GM18873 (cell line): ENCODE data around the gene NPS.

ENCODE experiments used
- ATAC-seq: cut with Tn5 transposase; IDR thresholded peaks from one replicate; pipeline ENCODE4 v1.9.1; 2021; ENCODE audit warnings: mild to moderate bottlenecking, moderate library complexity, moderate number of reproducible peaks; ENCODE audit not compliant: unreplicated experiment, low FRiP score

NPS gene

GRCh38 chr10:127549009-127549408, at the start of gene NPS:
TSS of gene NPS (plus strand) at chr10:127549309. CDS start at chr10:127549369, 60 bp downstream.
- ATAC-seq: no peak

GRCh38 chr10:127500127-127500526, 49.0 kb upstream of the NPS start:
- ATAC-seq: no peak

GRCh38 chr10:127506094-127506493, 43.0 kb upstream of the NPS start:
- no peak for ATAC-seq

- ATAC-seq: no peak
These were observed 26.8 kb upstream of the NPS start for GRCh38 chr10:127522298-127522697.

- ATAC-seq: no peak
These were observed 25.6 kb upstream of the NPS start for GRCh38 chr10:127523476-127523875.

GRCh38 chr10:127524229-127524628, 24.9 kb upstream of the NPS start:
- ATAC-seq: no peak

- ATAC-seq: no peak
These were observed 24.0 kb upstream of the NPS start for GRCh38 chr10:127524908-127525665.

GRCh38 chr10:127525686-127526085, 23.4 kb upstream of the NPS start:
- no peak for ATAC-seq

GRCh38 chr10:127526161-127526560, 22.9 kb upstream of the NPS start:
- no peak for ATAC-seq

GRCh38 chr10:127527320-127527719, 21.8 kb upstream of the NPS start:
- ATAC-seq: no peak

- no peak for ATAC-seq
These were observed 21.2 kb upstream of the NPS start for GRCh38 chr10:127527891-127528290.

GRCh38 chr10:127532193-127532592, 16.9 kb upstream of the NPS start:
- no peak for ATAC-seq

- no peak for ATAC-seq
These were observed 16.4 kb upstream of the NPS start for GRCh38 chr10:127532659-127533058.

GRCh38 chr10:127534074-127534473, 15.0 kb upstream of the NPS start:
- no peak for ATAC-seq

GRCh38 chr10:127534496-127534895, 14.6 kb upstream of the NPS start:
- no peak for ATAC-seq

- ATAC-seq: no peak
These were observed 13.2 kb upstream of the NPS start for GRCh38 chr10:127535802-127536515.

- ATAC-seq: no peak
These were observed 11.9 kb upstream of the NPS start for GRCh38 chr10:127536972-127537760.

GRCh38 chr10:127537924-127538323, 11.2 kb upstream of the NPS start:
- no peak for ATAC-seq

- no peak for ATAC-seq
These were observed 1.1 kb upstream of the NPS start for GRCh38 chr10:127548022-127548421.

GRCh38 chr10:127550861-127551260, 1.8 kb downstream of the NPS start:
- no peak for ATAC-seq

GRCh38 chr10:127552446-127552845, 3.3 kb downstream of the NPS start:
- no peak for ATAC-seq
